ENCODE measurements around the gene PDCD2L. TPM values are rescaled to one million over a fixed set of nuclear protein-coding genes. Genes with fewer than 3 reads are reported as not detected.

The PDCD2L gene
- polyA plus RNA-seq, 2 donors, result 6.9 to 10.9 TPM

DNA sequence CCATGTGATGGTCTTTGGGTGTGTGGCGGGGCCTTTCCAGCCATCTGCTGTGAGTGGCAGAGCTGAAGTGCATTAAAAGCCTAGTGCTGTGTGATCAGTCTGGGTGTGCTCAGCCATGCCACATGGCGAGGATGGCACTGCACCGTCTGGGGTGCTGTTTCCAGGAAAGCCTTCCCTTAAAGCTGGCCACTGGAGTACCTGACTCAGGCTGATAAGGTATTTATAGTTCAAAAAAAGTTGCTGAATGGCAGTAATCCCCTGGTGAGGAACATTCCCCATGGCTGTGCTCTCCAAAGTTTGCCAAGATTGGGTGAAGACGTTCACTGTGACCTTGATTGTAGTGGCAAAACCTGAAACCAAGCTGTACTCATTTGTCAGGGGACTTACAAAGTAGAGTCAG, 33.2 kb upstream of the PDCD2L start:
- H3K4me3 ChIP-seq (ENCODE audit: low read depth in 1 of 2, low read length in 2 of 2), result no peak overlapping the region
- H3K27me3 ChIP-seq (ENCODE audit: control insufficient read depth in 1 of 2, insufficient read depth in 2 of 2, low read length in 2 of 2), result no peaks in the 10 kb centered on the region
- H3K9me3 ChIP-seq (ENCODE audit: control insufficient read depth in 2 of 2, insufficient read depth in 1 of 2, low read depth in 1 of 2, low read length in 1 of 2), result no peaks in the 10 kb centered on the region
- WGBS, 2 donors, result 76% methylated on average over 4 of the region's 4 CpGs
- peaks cover 12 to 36% of the 10 kb centered on the region in 2 donors for H3K36me3 ChIP-seq (ENCODE audit: control insufficient read depth in 2 of 2, insufficient read depth in 2 of 2, low read length in 1 of 2)
- H3K27ac ChIP-seq (ENCODE audit: low read depth in 2 of 2, low read length in 1 of 2), result no peak overlapping the region
- H3K4me1 ChIP-seq (ENCODE audit: control insufficient read depth in 2 of 2, insufficient read depth in 2 of 2, low read length in 1 of 2), result peaks cover 5 to 16% of the 10 kb centered on the region in 2 donors

DNA sequence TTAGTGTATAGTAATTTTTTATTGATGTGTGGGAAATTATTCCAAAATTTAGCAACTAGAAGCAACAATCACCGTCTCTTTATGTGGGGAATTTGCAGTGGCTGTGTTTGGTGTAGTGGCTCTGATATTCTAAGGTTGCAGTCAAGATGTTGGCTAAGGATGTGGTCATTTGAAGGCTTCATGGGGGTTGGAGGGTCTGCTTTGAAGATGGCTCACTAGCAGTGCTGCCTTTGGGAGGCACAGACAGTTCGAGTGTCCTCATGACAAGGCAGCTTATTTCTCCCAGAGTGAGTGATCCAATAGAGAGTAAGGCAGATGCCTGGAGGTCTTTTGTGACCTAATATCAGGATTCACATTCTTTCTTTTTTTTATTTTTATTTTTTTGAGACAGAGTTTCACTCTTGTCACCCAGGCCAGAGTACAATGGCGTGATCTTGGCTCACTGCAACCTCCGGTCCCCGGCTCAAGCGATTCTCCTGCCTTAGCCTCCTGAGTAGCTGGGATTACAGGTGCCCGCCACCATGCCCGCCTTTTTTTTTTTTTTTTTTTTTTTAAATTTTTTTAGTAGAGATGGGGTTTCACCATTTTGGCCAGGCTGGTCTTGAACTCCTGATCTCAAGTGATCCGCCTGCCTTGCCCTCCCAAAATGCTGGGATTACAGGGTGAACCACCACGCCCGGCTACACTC, 30.5 kb upstream of the PDCD2L start:
- no peak overlapping the region for H3K4me3 ChIP-seq (ENCODE audit: low read depth in 1 of 2, low read length in 2 of 2)
- peaks cover 0 to 3% of the 10 kb centered on the region in 2 donors for H3K4me1 ChIP-seq (ENCODE audit: control insufficient read depth in 2 of 2, insufficient read depth in 2 of 2, low read length in 1 of 2)
- H3K36me3 ChIP-seq (ENCODE audit: control insufficient read depth in 2 of 2, insufficient read depth in 2 of 2, low read length in 1 of 2), result peaks cover 14 to 33% of the 10 kb centered on the region in 2 donors
- H3K9me3 ChIP-seq (ENCODE audit: control insufficient read depth in 2 of 2, insufficient read depth in 1 of 2, low read depth in 1 of 2, low read length in 1 of 2), result no peaks in the 10 kb centered on the region
- 94 to 99% methylated on average over 11 of the region's 11 CpGs for WGBS, 2 donors
- H3K27ac ChIP-seq (ENCODE audit: low read depth in 2 of 2, low read length in 1 of 2), result no peak overlapping the region
- H3K27me3 ChIP-seq (ENCODE audit: control insufficient read depth in 1 of 2, insufficient read depth in 2 of 2, low read length in 2 of 2), result no peaks in the 10 kb centered on the region

DNA sequence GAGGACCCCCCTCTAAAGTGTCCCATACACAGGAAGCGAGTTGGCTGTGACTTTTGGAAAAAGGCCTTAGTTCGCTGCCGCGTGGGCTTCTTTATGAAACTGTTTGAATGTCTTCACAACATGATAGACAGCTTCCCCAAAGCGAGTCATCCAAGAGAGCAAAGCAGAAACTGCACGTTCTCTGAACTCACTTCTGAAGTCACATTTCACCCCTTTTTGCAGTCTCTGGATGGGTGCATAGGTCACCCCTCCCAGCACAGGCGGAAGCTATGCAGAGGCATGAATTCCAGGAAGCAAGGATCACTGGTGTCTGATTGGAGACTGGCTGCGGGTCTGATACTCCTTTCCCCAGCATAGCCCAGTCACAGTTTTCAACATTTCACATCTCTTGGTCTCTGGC, 28.6 kb upstream of the PDCD2L start:
- H3K4me3 ChIP-seq (ENCODE audit: low read depth in 1 of 2, low read length in 2 of 2), result no peak overlapping the region
- no peak overlapping the region for H3K27ac ChIP-seq (ENCODE audit: low read depth in 2 of 2, low read length in 1 of 2)
- H3K9me3 ChIP-seq (ENCODE audit: control insufficient read depth in 2 of 2, insufficient read depth in 1 of 2, low read depth in 1 of 2, low read length in 1 of 2), result no peaks in the 10 kb centered on the region
- no peaks in the 10 kb centered on the region for H3K4me1 ChIP-seq (ENCODE audit: control insufficient read depth in 2 of 2, insufficient read depth in 2 of 2, low read length in 1 of 2)
- H3K27me3 ChIP-seq (ENCODE audit: control insufficient read depth in 1 of 2, insufficient read depth in 2 of 2, low read length in 2 of 2), result no peaks in the 10 kb centered on the region
- 88 to 90% methylated on average over 8 of the region's 8 CpGs for WGBS, 2 donors
- H3K36me3 ChIP-seq (ENCODE audit: control insufficient read depth in 2 of 2, insufficient read depth in 2 of 2, low read length in 1 of 2), result peaks cover 19 to 35% of the 10 kb centered on the region in 2 donors

DNA sequence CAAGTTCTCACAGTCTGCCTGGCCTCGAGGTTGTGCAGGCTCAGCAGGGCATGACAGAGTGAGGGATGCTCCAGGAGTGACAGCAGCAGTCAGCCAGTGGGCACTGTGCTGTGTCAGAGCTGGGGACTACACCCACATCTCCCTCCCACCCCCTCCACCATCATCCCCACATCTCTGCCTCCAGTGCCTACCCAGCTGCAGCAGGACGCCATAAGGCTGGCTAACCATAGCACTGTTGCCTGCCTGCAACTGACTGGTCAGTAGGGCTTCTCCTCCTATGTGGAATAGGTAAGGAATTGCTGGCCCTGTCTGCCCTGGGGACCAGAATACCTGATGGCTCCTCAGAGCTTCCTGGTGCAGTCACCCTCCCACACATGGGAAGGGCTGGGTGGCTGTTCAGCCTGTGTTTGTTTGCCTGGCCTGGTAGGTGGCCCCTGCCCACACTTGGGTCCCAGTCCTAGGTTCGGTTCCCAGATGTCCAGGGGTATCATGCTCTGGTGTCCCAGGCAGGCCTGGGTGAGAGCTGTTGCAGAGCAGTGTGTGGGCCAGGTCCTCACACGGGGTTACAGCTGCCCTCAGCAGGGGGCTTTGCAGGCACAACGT, 23.5 kb upstream of the PDCD2L start:
- WGBS, 2 donors, result 94 to 96% methylated on average over 5 of the region's 5 CpGs
- Histone ChIP-seq H3K9me3 (ENCODE audit: control insufficient read depth in 2 of 2, insufficient read depth in 1 of 2, low read depth in 1 of 2, low read length in 1 of 2) (no peaks in the 10 kb centered on the region), H3K27ac (ENCODE audit: low read depth in 2 of 2, low read length in 1 of 2) (no peak overlapping the region), H3K36me3 (ENCODE audit: control insufficient read depth in 2 of 2, insufficient read depth in 2 of 2, low read length in 1 of 2) (peaks cover 34 to 67% of the 10 kb centered on the region in 2 donors), H3K4me1 (ENCODE audit: control insufficient read depth in 2 of 2, insufficient read depth in 2 of 2, low read length in 1 of 2) (no peaks in the 10 kb centered on the region), H3K4me3 (ENCODE audit: low read depth in 1 of 2, low read length in 2 of 2) (no peak overlapping the region), H3K27me3 (ENCODE audit: control insufficient read depth in 1 of 2, insufficient read depth in 2 of 2, low read length in 2 of 2) (no peaks in the 10 kb centered on the region)

DNA sequence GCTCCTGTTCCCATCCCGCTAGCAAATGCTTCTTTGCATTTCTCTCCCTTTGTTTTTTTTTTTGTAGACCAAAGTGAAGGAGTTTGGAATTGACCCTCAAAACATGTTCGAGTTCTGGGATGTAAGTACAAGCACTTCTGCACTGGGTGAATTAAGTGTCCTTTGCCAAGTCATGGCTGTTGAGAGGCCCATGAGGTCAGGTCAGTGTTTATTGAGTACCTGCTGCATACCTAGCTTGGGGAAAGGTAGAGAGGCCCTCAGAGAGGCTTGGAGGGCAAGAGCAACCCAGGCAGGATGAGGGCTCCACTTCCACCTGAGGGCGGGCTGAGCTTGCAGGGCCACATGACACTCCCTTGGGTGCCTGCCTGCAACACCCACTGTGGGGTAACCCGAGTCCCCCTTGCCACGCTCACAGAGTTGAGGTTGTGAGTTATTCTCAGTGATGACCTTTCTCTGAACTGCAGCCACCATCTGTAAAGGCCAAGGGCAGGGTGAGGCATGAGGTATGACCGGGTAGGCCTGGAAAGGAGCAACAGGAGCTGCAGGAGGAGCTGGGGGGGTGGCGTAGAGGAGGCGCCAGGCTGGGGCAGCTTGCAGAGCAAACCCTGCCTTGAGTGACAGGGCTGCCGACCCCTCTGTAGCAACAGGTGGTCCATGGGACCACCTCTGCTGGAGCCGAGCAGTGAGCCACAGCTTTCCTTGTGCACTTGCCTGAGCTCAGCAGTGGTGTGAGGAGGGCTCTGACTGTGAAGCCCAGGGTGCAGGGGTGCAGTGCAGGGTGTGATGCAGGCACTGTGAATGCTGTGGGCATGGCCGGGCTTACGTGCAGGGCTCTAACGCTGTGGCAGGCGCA, 22.6 kb upstream of the PDCD2L start:
- H3K9me3 ChIP-seq (ENCODE audit: control insufficient read depth in 2 of 2, insufficient read depth in 1 of 2, low read depth in 1 of 2, low read length in 1 of 2), result no peaks in the 10 kb centered on the region
- no peaks in the 10 kb centered on the region for H3K27me3 ChIP-seq (ENCODE audit: control insufficient read depth in 1 of 2, insufficient read depth in 2 of 2, low read length in 2 of 2)
- no peak overlapping the region for H3K27ac ChIP-seq (ENCODE audit: low read depth in 2 of 2, low read length in 1 of 2)
- WGBS, 2 donors, result 92 to 93% methylated on average over 14 of the region's 14 CpGs
- H3K4me3 ChIP-seq (ENCODE audit: low read depth in 1 of 2, low read length in 2 of 2), result no peak overlapping the region
- no peaks in the 10 kb centered on the region for H3K4me1 ChIP-seq (ENCODE audit: control insufficient read depth in 2 of 2, insufficient read depth in 2 of 2, low read length in 1 of 2)
- peaks cover 31 to 68% of the 10 kb centered on the region in 2 donors for H3K36me3 ChIP-seq (ENCODE audit: control insufficient read depth in 2 of 2, insufficient read depth in 2 of 2, low read length in 1 of 2)

DNA sequence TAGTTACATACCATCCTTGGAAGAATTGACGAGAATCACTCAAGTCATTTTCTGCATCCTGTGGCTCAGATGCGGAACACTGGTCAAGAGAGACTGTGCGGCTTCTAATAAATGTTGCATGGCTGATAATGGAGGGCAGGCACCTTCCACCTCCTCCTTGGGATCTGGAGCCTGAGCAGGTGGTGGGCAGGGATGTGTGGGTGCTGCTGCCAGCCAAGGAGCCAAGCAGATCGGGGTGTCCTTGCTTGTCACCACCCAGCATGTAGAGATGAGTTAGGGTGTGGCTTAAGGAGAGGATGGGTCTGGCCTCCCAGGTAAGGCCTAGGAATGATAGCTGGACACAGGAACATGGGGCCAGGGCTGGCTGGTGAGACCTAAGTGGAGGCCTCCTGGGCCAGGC, 21.7 kb upstream of the PDCD2L start:
- 96 to 98% methylated on average over 4 of the region's 4 CpGs for WGBS, 2 donors
- H3K4me3 ChIP-seq (ENCODE audit: low read depth in 1 of 2, low read length in 2 of 2), result no peak overlapping the region
- H3K9me3 ChIP-seq (ENCODE audit: control insufficient read depth in 2 of 2, insufficient read depth in 1 of 2, low read depth in 1 of 2, low read length in 1 of 2), result no peaks in the 10 kb centered on the region
- H3K27ac ChIP-seq (ENCODE audit: low read depth in 2 of 2, low read length in 1 of 2), result no peak overlapping the region
- H3K36me3 ChIP-seq (ENCODE audit: control insufficient read depth in 2 of 2, insufficient read depth in 2 of 2, low read length in 1 of 2), result peaks cover 31 to 72% of the 10 kb centered on the region in 2 donors
- H3K4me1 ChIP-seq (ENCODE audit: control insufficient read depth in 2 of 2, insufficient read depth in 2 of 2, low read length in 1 of 2), result no peaks in the 10 kb centered on the region
- H3K27me3 ChIP-seq (ENCODE audit: control insufficient read depth in 1 of 2, insufficient read depth in 2 of 2, low read length in 2 of 2), result no peaks in the 10 kb centered on the region

DNA sequence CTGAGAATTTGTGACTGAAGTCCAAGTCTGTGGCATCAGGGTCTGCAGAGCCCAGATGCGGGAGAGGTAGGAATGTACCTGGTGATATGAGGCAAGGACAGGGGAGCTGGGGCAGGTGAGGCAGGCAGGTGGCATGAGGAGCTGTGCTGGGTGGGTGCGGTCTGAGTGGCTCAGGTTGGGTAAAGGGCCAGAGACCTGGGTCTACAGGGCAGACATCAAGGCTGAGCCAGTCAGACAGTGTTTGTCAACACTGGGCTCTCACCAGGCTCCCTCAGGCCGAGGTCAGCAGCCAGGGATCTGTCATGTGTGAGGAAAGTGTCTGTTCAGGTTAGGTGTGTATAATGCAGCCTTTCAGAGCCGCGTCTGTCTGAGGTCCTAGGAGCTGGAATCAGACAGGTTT, 20.6 kb upstream of the PDCD2L start:
- Histone ChIP-seq H3K4me3 (ENCODE audit: low read depth in 1 of 2, low read length in 2 of 2) (no peak overlapping the region), H3K27ac (ENCODE audit: low read depth in 2 of 2, low read length in 1 of 2) (no peak overlapping the region), H3K36me3 (ENCODE audit: control insufficient read depth in 2 of 2, insufficient read depth in 2 of 2, low read length in 1 of 2) (peaks cover 31 to 72% of the 10 kb centered on the region in 2 donors), H3K27me3 (ENCODE audit: control insufficient read depth in 1 of 2, insufficient read depth in 2 of 2, low read length in 2 of 2) (no peaks in the 10 kb centered on the region), H3K4me1 (ENCODE audit: control insufficient read depth in 2 of 2, insufficient read depth in 2 of 2, low read length in 1 of 2) (no peaks in the 10 kb centered on the region), H3K9me3 (ENCODE audit: control insufficient read depth in 2 of 2, insufficient read depth in 1 of 2, low read depth in 1 of 2, low read length in 1 of 2) (no peaks in the 10 kb centered on the region)
- 96 to 98% methylated on average over 5 of the region's 5 CpGs for WGBS, 2 donors

GRCh38 chr19:34386645-34387445, 17.4 kb upstream of the PDCD2L start:
- Histone ChIP-seq H3K27me3 (ENCODE audit: control insufficient read depth in 1 of 2, insufficient read depth in 2 of 2, low read length in 2 of 2) (no peaks in the 10 kb centered on the region), H3K4me1 (ENCODE audit: control insufficient read depth in 2 of 2, insufficient read depth in 2 of 2, low read length in 1 of 2) (no peaks in the 10 kb centered on the region), H3K36me3 (ENCODE audit: control insufficient read depth in 2 of 2, insufficient read depth in 2 of 2, low read length in 1 of 2) (peaks cover 14 to 64% of the 10 kb centered on the region in 2 donors), H3K27ac (ENCODE audit: low read depth in 2 of 2, low read length in 1 of 2) (no peak overlapping the region), H3K4me3 (ENCODE audit: low read depth in 1 of 2, low read length in 2 of 2) (no peak overlapping the region), H3K9me3 (ENCODE audit: control insufficient read depth in 2 of 2, insufficient read depth in 1 of 2, low read depth in 1 of 2, low read length in 1 of 2) (no peaks in the 10 kb centered on the region)
- WGBS, 2 donors, result 94 to 96% methylated on average over 9 of the region's 9 CpGs

- H3K4me1 ChIP-seq (ENCODE audit: control insufficient read depth in 2 of 2, insufficient read depth in 2 of 2, low read length in 1 of 2), result no peaks in the 10 kb centered on the region
- no peaks in the 10 kb centered on the region for H3K27me3 ChIP-seq (ENCODE audit: control insufficient read depth in 1 of 2, insufficient read depth in 2 of 2, low read length in 2 of 2)
- H3K27ac ChIP-seq (ENCODE audit: low read depth in 2 of 2, low read length in 1 of 2), result no peak overlapping the region
- peaks cover 14 to 65% of the 10 kb centered on the region in 2 donors for H3K36me3 ChIP-seq (ENCODE audit: control insufficient read depth in 2 of 2, insufficient read depth in 2 of 2, low read length in 1 of 2)
- no peak overlapping the region for H3K4me3 ChIP-seq (ENCODE audit: low read depth in 1 of 2, low read length in 2 of 2)
- no peaks in the 10 kb centered on the region for H3K9me3 ChIP-seq (ENCODE audit: control insufficient read depth in 2 of 2, insufficient read depth in 1 of 2, low read depth in 1 of 2, low read length in 1 of 2)
- WGBS, 2 donors, result 89 to 96% methylated on average over 1 of the region's 1 CpG
Measured at GRCh38 chr19:34387446-34387810, 16.8 kb upstream of the PDCD2L start.

All from esophagus (tissue), 2 donors.